ENCODE measurements around the gene SEC24B. TPM values are rescaled to one million over a fixed set of nuclear protein-coding genes. Genes with fewer than 3 reads are reported as not detected.
A peak's percentile ranks its signal among the peaks of the same experiment; 100 is the strongest.
"Not testable (repeated sequence)": the region's sequence is repeated elsewhere in the genome, so short reads cannot be mapped to it uniquely, and the experiment has no call there.

SEC24B gene
- total RNA-seq, 1 experiment from 2014 or later, result 19.4 TPM

- peak; percentile 58 for DNase-seq (ENCODE audit: low spot score)
Measured at GRCh38 chr4:109576462-109576861, 142.8 kb downstream of the SEC24B start.

GRCh38 chr4:109578846-109579245, 145.2 kb downstream of the SEC24B start:
- no peak for DNase-seq (ENCODE audit: low spot score)

GRCh38 chr4:109579997-109580396, 146.4 kb downstream of the SEC24B start:
- DNase-seq (ENCODE audit: low spot score), result not testable (repeated sequence)

- DNase-seq (ENCODE audit: low spot score), result no peak
Measured at GRCh38 chr4:109588176-109588575, 154.6 kb downstream of the SEC24B start.

- no peak for DNase-seq (ENCODE audit: low spot score)
Measured at GRCh38 chr4:109589119-109589518, 155.5 kb downstream of the SEC24B start.

- DNase-seq (ENCODE audit: low spot score), result no peak
Measured at GRCh38 chr4:109589605-109590004, 156.0 kb downstream of the SEC24B start.

Other genes starting within 250 kb of the SEC24B start
- 0.02 TPM in 1 of 2 replicates, not detected in the other for gene COL25A1, start 131.2 kb upstream of the SEC24B start, total RNA-seq (2014; rRNA removed; shearing (Covaris generic))
- 11.1 and 51.0 TPM in 2 replicates for gene MCUB, start 126.4 kb downstream of the SEC24B start, total RNA-seq (2014; rRNA removed; shearing (Covaris generic))

Measured in H4 (cell line).